GM19193 (cell line): Measurements from ENCODE around the gene CCNC.
A peak's percentile ranks its signal among the peaks of the same experiment; 100 is the strongest.

ENCODE experiments used
- POLR2A ChIP-seq: IDR thresholded peaks from 4 replicates; pipeline ENCODE4 v1.6.1; 2011; ENCODE audit not compliant: insufficient read depth, insufficient read length; ENCODE audit errors: extremely low read depth

CCNC gene

GRCh38 chr6:99521633-99522151 is 46.8 kb downstream of the CCNC start:
- no peak for TF ChIP-seq POLR2A

GRCh38 chr6:99520855-99521632 is 47.4 kb downstream of the CCNC start:
- TF ChIP-seq POLR2A: peak; percentile 87

DNA sequence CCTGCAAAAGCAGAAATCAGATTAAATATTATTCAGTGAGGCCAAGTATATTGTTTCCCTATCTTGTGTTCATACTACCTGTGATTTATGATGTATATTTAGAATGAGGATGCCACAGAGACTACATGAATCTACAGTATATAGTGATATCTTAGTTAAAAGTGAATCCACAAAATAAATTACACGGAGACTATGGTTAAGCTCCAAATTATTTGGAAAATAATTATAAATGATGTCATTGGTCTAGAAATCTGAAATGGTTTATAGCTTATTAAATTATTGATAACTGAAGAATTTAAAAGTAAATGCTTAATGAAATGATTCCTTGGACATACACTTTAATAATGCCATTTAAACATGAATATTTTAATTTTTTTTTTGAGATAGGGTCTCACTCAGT is 49.0 kb downstream of the CCNC start:
- TF ChIP-seq POLR2A: no peak

DNA sequence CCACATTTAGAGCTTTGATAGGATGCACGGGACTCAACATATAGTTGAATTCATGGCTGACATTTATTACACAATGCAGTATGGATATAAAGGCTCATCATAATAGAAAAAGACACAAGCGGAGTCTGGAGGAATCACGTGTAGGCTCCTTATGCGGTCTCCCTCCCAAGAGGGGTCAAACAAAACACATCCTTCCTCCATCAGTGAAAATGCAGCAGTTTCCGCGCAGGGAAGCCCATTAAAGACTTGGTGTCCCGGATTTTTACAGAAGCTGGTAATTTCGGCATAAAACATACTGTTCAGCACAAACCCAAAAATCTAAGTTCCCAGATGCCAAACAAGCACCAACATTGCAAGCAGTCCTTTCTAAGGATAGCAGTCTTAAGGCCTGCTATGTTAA is 54.4 kb downstream of the CCNC start:
- TF ChIP-seq POLR2A: no peak

DNA sequence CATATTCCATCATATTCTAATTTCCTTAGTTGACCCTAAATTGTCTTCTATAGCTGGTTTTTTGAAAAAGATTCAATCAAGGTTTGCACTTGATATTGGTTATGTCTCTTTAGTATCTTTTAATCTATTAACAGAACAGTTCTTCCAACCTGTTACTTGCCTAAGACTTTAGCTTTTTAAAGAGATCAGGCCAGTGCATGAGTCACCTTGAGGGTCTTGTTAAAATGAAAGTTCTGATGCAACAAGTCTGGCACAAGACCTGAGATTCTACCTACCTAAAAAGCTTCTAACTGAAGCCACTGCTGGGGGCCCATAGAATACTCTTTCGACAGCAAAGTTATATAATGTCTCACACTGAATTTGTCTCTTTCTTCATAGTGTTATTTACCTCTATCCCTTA is 56.4 kb downstream of the CCNC start:
- TF ChIP-seq POLR2A: no peak

- TF ChIP-seq POLR2A: no peak
These were observed 60.8 kb downstream of the CCNC start for GRCh38 chr6:99507648-99508047.

- TF ChIP-seq POLR2A: no peak
These were observed 66.7 kb downstream of the CCNC start for GRCh38 chr6:99501762-99502161.

- no peak for TF ChIP-seq POLR2A
These were observed 70.0 kb downstream of the CCNC start for GRCh38 chr6:99498421-99498820.

DNA sequence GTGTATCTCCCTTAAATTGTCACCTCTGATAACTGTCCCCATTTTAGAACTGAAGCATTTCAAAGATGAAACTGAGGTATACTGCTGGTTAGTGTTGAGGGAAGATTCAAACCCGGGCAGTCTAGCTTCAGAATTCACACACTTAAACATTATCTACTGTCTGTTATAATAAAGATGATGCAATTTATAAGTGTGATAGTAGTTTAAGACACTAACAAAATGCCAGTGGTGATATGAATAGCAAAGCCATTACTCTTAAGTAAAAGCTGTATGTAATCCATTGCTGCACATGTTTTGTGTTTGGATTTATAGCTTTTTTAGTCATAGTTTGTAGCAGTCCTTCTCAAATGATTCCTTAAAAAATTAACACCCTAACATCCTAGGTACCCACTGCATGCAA is 73.0 kb downstream of the CCNC start:
- no peak for TF ChIP-seq POLR2A
